ENCODE measurements around the gene CHIT1. TPM values are rescaled to one million over a fixed set of nuclear protein-coding genes. Genes with fewer than 3 reads are reported as not detected.

CHIT1 gene
- total and polyA plus RNA-seq, 2 of the 13 experiments (the other 11 are each of a cell fraction or from before 2014, with no cell fraction given), result not detected

- intact Hi-C loops (cut with micrococcal nuclease; ENCODE audit: unreplicated experiment) (no loop called here), in situ Hi-C loops (cut with HindIII; ENCODE audit: extremely low pct_ligation_motif_present, low pct_unique_long_range_greater_than_20kb) (loop anchor here (5.0 kb wide), 1 partner anchor 49 kb away; no protein-coding TSS in a partner anchor)
- TF ChIP-seq SKI (IDR thresholded peaks at IDR 0.05; ENCODE audit: partially characterized antibody) (peak; percentile 31), SKIL (CRISPR knock-in tag; IDR thresholded peaks at IDR 0.05; ENCODE audit: borderline replicate concordance) (0 out of 2 replicates have a peak, but pooled peaks have one; percentile 44), ARNT (IDR thresholded peaks at IDR 0.05) (no peak), RARA (CRISPR knock-in tag; IDR thresholded peaks at IDR 0.05) (peak; percentile 49)
- TF ChIP-seq, protein P1, sequence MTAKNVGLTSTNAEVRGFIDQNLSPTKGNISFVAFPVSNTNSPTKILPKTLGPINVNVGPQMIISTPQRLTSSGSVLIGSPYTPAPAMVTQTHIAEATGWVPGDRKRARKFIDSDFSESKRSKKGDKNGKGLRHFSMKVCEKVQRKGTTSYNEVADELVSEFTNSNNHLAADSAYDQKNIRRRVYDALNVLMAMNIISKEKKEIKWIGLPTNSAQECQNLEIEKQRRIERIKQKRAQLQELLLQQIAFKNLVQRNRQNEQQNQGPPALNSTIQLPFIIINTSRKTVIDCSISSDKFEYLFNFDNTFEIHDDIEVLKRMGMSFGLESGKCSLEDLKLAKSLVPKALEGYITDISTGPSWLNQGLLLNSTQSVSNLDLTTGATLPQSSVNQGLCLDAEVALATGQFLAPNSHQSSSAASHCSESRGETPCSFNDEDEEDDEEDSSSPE (CRISPR knock-in tag; IDR thresholded peaks at IDR 0.05), result no peak
- no peaks in the 10 kb centered on the region for H3K79me2 ChIP-seq (ENCODE audit: insufficient read depth, low read length)
- H3K9ac ChIP-seq (ENCODE audit: insufficient read depth, low read depth, low read length), result no peak overlapping the region
- DNase-seq (ENCODE audit: low spot score) (no peak), ATAC-seq (peak; percentile 31; the same call in 2 of the 3 replicates), FAIRE-seq (no peak)
- no peaks in the 10 kb centered on the region for H3K9me3 ChIP-seq (ENCODE audit: low read length)
- H3K27me3 ChIP-seq (ENCODE audit: control insufficient read depth in 1 of 2, insufficient read depth in 2 of 2, low read length in 2 of 2), result peaks cover 0 to 40% of the 10 kb centered on the region in 2 experiments; a peak in 4 of 5 replicates
- H3K27ac ChIP-seq (ENCODE audit: extremely low read length, insufficient read depth, low read length), result no peak overlapping the region
- ChIA-PET POLR2A (no interaction called here), CTCF (ENCODE audit: low intra/inter-chr PET ratio, low total read pairs) (no interaction called here)
- no peak overlapping the region for H3K4me3 ChIP-seq (replicated peaks in 1 of 3; ENCODE audit: insufficient read depth in 1 of 3, low read depth in 2 of 3, low read length in 3 of 3)
- H4K20me1 ChIP-seq (ENCODE audit: insufficient read depth, low read length), result no peaks in the 10 kb centered on the region
- H2AFZ ChIP-seq (ENCODE audit: low read length), result no peak overlapping the region
- WGBS (ENCODE audit: low lambda C conversion rate), result 51% methylated on average over 5 of the region's 18 CpGs
- H3K36me3 ChIP-seq (replicated peaks in 1 of 2; ENCODE audit: control insufficient read depth in 1 of 2, insufficient read depth in 2 of 2, low read length in 2 of 2), result no peaks in the 10 kb centered on the region
- H3K4me2 ChIP-seq (ENCODE audit: low read depth, low read length), result no peak overlapping the region
- H3K4me1 ChIP-seq (ENCODE audit: insufficient read depth, low read length), result no peaks in the 10 kb centered on the region
- BruUV-seq (replicated peaks), result no TSS peak
Measured at GRCh38 chr1:203223012-203223775, 6.3 kb downstream of the CHIT1 start.

All from HepG2 (cell line).